Measurements from ENCODE around the gene FMO2.
"Not testable (repeated sequence)": the region's sequence is repeated elsewhere in the genome, so short reads cannot be mapped to it uniquely, and the experiment has no call there.

FMO2 gene

DNA sequence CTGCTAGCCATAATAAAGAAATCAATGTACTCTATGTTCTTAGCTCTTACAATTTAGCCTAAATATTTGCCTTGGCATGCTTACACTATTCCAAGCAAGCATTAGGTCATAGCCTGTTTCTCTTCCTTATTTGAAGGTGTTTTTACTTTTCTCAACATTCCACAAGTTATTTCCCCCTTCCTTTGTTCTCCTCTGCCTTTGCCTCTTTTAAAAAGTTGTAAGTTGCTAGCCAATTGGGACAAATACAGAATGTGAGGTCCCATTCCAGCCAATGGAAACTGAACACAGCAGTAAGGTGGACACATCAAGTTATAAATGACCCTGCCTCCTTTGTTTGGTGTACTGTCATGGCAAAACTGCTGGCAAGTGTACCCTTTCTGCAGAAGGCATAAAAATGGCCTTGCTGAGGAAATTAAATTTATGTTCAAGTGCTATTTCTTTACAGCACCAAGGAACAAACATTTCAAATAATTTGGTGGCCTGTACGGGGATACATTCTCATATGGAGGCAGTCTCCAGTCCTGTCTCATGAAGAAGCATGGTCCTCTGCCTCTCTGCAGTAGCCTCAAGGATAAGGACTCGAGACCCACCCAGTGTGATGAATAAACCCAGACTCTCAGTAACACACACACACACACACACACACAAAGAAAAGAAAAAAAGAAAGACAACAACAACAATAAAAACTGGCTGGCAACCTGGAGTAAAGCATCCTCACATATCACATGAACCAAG is 34.4 kb downstream of the FMO2 start:
- DNase-seq (ENCODE audit: low spot score), result no peak

GRCh38 chr1:171220081-171220420 is 35.0 kb downstream of the FMO2 start:
- no peak for DNase-seq (ENCODE audit: low spot score)

DNA sequence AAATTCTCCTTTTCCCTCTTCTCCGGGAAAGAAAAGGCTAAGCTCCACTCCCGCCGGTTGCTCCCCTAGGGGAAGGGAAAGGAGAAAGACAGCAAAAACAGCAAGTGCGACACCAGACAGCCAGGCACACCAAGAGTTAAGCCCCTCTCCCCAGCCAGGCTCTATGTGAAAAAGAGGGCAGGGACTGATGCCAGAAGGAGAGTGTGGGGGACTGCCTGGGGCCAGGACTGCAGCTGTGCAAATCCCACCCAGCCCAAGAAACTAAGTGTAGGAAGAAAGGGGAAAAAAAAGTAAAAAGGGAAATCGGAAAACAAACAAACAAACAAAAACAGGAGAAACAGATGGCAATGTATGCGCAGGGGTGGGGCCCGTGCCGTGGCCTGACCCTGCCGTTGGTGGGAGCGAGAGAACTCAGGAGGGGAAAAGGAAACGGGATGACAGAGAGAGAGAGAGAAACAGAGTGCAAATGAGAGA is 35.5 kb downstream of the FMO2 start:
- no peak for DNase-seq (ENCODE audit: low spot score)

DNA sequence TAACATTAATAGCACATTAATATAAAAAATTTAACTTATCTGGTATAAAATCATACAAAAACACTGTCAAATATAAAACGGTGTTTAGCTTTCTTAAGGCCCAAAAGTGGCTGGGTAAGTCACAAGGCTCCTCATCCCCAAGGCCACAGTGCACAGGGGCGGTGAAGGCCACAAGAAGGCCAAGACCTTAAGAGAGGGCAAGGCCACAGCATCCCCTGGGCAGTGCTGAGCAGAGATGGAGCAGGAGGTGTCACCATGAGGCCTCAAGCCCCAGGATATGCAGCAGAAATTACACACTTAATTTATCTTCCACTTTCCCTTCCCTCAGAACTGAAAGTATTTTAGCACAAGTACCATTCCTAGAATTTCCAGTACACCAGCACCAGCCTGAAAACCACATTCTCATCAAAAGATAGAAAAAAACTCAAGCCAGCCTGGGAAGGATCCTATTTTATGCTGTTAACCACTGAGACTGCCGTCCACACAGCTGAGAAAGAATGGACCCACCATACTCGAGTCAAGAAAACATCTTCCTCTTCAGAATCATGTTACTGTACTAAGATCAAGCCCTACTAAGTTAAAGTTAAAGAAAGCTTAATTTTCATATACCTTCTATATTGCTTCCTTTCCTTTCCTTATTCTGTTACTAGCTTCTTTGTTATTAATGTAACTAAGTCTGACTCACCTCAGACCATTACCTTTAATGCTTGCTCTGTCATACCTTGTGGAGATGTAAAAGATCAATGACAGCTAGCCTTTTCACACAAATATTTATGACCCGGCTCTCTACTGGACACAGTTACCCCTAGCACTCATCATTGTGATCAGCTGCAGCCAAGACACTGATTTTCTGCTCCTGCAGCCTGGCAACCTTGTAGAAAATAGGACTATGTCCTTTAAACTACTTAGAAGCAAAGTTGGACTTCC is 36.8 kb downstream of the FMO2 start:
- no peak for DNase-seq (ENCODE audit: low spot score)

- DNase-seq (ENCODE audit: low spot score), result no peak
These were observed 37.8 kb downstream of the FMO2 start for GRCh38 chr1:171222936-171223335.

- DNase-seq (ENCODE audit: low spot score), result not testable (repeated sequence)
These were observed 39.2 kb downstream of the FMO2 start for GRCh38 chr1:171224257-171224656.

- DNase-seq (ENCODE audit: low spot score), result peak; percentile 4
These were observed 41.8 kb downstream of the FMO2 start for GRCh38 chr1:171226747-171227370.

DNA sequence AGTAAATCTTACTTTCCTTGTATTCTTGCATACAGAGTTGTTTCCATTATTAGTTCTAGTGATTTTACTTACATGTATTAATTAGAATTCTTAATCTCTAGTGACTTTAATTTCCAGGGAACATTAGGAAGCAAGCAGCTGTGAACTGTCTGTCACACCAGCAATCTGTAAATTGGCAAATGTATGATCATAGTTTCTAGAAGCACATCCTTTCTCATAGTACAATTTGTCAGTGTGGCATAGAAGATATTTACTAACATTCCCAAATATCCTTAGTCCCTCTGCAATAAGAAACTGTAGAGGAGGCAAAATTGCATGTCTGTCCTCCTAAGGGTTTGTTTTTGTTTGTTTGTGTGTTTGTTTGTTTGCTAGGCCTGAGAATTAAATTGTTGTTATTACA is 46.2 kb downstream of the FMO2 start:
- DNase-seq (ENCODE audit: low spot score), result no peak

- DNase-seq (ENCODE audit: low spot score), result no peak
These were observed 48.1 kb downstream of the FMO2 start for GRCh38 chr1:171233183-171233582.

GRCh38 chr1:171236231-171236630 is 51.1 kb downstream of the FMO2 start:
- DNase-seq (ENCODE audit: low spot score), result not testable (repeated sequence)

DNA sequence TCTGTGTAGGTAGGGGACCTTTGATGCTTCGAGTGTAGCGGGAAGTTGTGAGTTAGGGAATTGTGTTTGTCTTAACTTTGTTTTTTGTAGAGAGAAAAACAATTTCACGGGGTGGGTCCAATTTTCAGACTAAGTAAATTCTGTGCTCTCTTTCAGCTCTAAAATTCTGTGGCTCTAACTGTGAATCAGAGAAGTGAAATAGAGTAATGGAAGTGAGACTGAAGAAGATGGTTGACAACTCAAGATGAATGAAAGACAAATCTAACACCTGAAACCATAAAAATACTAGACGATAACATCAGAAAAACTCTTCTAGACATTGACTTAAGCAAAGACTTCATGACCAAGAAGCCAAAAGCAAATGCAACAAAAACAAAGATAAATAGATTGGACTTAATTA is 58.8 kb downstream of the FMO2 start:
- no peak for DNase-seq (ENCODE audit: low spot score)

DNA sequence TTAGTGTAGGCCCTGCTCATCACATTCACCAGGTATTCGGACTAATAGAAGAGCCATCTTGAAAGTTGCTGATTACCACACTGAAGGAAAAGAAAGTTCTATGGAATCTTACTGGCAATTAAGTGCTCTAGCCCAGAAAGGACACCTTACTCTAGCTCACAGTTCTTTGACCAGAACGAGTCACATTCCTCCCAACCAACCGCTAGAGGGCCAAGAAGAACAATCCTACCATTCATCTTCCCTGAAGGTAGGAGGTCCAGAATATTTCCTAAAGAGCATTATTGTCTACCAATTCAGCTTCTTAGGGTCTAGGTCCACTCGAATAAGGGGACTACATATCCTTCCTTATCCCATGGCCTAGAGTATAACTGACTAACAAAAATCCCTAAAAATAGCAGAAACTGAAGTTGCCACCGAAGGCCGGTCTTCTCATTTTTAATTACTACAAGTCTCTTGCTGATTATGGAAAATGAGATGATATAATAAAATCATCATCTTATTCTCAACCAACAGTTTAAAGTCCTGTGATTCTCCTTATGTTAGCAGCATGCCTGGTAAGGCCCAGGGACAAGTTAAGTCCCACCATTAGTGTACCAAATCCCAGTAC is 60.5 kb downstream of the FMO2 start:
- DNase-seq (ENCODE audit: low spot score), result peak; percentile 29

DNA sequence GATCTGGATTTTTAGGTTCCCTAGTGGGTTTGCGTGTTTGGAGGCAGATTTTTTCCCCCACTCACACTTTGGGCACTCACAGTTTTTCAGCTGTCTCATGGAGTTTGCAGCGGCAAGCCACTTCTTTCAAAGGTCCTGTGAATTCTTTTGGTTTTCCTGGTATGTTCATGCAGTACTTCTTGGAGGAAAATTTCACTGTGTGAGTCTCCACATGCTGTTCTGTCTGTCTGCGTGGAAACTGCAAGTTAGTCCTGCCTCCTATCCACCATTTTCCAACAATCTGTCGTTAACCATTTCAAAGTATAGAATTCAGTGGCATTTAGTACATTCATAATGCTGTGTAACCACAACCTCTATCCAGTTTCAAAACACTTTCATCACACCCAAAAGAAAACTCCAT is 62.4 kb downstream of the FMO2 start:
- no peak for DNase-seq (ENCODE audit: low spot score)

DNA sequence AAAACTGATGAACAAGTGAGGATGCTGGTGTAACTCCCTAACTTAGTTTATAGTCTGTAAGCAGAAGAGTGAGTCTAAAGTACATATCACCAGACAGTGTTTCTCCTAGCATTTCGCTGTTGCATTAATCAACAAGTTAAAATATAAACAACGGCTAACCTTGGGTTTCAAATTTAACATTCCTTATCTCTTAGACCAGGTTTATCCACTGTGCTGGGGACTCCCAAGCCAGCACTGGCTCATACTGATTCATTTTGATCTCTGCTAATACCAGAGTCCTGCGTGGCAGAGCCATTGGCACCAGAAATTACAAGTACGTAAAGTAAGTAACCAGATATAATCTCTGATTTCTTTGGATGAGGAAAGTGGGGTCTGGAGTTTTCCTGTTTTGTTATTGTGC is 63.2 kb downstream of the FMO2 start, which contains the start of gene FMO1:
Gene FMO1, plus strand, starts transcription at position 193 of the 400 bp plus-strand sequence. CDS start 9,594 bp downstream, outside the sequence.
- DNase-seq (ENCODE audit: low spot score), result no peak

GRCh38 chr1:171248841-171249240 is 63.7 kb downstream of the FMO2 start:
- DNase-seq (ENCODE audit: low spot score), result no peak

DNA sequence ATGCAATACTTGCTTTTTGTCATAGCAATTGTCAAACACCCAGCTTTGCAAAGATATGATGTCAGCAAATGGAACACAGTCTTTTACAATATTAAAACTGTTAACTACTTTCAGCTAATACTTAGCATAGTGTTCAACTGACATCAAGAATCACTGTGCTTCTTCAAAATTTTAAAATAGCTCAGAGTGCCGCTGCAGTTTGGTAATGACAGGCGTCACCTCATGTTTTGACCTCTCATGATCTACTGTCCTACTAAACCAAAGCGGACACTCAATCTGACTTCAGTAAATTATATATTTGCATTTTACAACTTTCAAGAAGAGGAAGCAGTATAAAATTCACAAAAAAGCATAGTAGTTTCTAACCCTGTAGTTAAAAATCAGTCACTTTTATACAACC is 65.2 kb downstream of the FMO2 start:
- DNase-seq (ENCODE audit: low spot score), result no peak

GRCh38 chr1:171251042-171251951 is 66.2 kb downstream of the FMO2 start:
- no peak for DNase-seq (ENCODE audit: low spot score)

DNA sequence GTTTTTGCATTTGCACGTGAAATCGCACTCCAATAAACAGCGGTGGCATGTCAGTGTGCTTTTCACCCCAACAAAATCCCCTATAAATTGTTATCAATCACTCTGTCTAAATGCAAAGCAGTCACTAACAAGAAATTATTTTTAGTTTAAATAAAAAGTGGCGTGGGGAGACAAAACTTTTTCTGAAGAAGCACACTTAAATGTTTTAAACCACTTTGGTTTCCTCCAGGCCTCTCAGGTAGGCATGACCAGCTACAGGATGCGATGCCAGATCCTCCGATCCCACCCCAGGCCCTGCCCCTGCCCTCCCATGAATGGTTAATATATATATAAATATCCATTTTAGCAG is 66.8 kb downstream of the FMO2 start:
- no peak for DNase-seq (ENCODE audit: low spot score)

DNA sequence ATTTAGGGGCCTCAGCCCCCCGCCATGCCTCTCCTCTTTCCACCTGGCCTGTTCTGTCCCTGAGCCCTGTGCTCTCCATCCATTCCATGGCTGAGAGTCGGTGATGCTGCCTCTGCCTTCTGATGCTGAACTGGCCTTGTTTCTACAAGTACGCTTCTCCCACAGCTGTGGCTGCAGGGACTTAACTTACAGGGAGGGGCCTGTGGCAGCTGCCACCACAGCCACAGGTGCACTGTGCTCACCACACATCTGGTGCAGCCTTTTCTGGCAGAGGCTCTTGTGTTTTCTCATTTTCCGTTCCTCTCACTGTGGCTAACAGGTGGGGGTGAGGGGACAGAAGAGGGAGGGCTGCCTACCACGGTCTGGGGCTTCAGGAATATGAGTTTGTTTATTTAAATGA is 67.4 kb downstream of the FMO2 start:
- no peak for DNase-seq (ENCODE audit: low spot score)

- DNase-seq (ENCODE audit: low spot score), result no peak
These were observed 69.8 kb downstream of the FMO2 start for GRCh38 chr1:171254859-171255258.

DNA sequence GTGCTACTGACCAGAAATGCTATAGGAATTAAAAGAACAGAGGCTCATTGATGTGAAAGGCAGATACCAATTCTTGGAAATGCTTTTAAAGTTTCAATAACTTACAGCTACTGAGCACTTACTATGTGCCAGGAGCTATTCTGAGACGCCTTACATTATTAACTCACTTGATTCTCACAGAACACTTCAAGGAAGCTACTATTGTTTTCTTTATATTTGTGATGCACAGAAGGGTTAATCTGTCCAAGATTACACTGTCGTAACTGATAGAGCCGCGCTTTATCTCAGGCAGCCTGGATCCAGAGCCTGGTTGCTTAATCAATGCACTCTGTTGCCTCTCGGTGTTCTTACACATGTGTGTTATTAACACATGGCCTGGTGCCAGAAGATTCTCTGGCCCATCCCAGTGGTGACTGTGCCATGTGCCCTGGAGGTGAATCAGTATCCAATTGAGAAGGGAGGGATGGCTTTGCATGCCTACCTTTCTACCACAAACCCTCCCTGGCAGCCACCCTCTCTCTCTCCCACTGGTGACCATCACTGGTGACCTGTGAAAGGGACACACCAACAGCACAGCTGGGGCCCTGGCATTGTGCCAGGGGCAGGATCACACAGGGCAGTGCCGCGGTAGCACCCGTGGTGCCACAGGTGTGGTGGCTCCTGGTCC is 72.0 kb downstream of the FMO2 start:
- DNase-seq (ENCODE audit: low spot score), result no peak
